Bronchial epithelial cell (primary cell): ENCODE measurements around the gene CDH1. TPM values are rescaled to one million over a fixed set of nuclear protein-coding genes. Genes with fewer than 3 reads are reported as not detected.

Source experiments
- DNase-seq: peaks from one replicate; pipeline ENCODE4 v3.0.0-alpha.2; 2010; ENCODE audit warnings: low read depth
- FAIRE-seq: peaks from 2 replicates; lab custom pipeline; 2011; peaks lifted over from hg19 to GRCh38; lab: Jason Lieb, UNC
- H3K27me3 ChIP-seq: 2 replicates; pipeline ENCODE4 v1.5.1; 2011; ENCODE audit warnings: low read length; ENCODE audit not compliant: control insufficient read depth, insufficient read depth
- H3K36me3 ChIP-seq: 2 replicates; pipeline ENCODE4 v1.5.1; 2011; ENCODE audit warnings: low read length; ENCODE audit not compliant: control insufficient read depth, insufficient read depth
- H3K4me3 ChIP-seq: 2 replicates; pipeline ENCODE4 v1.5.1; 2011; ENCODE audit warnings: mild to moderate bottlenecking, low read depth, low read length, control low read depth
- total RNA-seq: library from RNA; depleted of rRNA; stranded (reverse); fragments of >200 nt; gene quantifications from 2 replicates; pipeline ENCODE4 v1.2.1, GENCODE V29; 2014
- TF ChIP-seq, protein P1 (sequence below): IDR thresholded peaks from 2 replicates; pipeline ENCODE4 v1.5.1; 2011; ENCODE audit warnings: mild to moderate bottlenecking, moderate library complexity, low read length, control low read depth, inconsistent platforms; ENCODE audit not compliant: insufficient read depth, severe bottlenecking

Gene CDH1
- total RNA-seq, 1 donor from 2014 or later = 250 TPM

DNA sequence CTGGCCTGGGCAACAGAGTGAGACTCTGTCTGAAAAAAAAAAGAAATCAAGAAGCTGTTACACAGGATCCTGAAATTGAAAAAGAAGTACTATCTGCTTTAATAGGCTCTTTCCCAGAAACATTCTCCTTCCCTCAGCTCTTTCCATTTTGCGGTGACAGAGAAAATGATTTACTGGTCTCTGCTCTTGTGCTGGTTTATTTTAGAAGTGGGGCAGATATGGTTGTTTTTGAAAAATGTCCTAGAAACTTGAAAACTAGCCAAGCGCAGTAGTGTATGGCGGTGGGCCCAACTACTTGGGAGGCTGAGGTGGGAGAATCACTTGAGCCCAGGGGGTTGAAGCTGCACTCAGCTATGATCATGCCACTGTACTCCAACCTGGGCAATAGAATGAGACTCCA, 77.4 kb downstream of the CDH1 start:
- peaks cover 57% of the 10 kb centered on the region for H3K36me3 ChIP-seq
- DNase-seq (no peak), FAIRE-seq (no peak)
- TF ChIP-seq, protein P1, sequence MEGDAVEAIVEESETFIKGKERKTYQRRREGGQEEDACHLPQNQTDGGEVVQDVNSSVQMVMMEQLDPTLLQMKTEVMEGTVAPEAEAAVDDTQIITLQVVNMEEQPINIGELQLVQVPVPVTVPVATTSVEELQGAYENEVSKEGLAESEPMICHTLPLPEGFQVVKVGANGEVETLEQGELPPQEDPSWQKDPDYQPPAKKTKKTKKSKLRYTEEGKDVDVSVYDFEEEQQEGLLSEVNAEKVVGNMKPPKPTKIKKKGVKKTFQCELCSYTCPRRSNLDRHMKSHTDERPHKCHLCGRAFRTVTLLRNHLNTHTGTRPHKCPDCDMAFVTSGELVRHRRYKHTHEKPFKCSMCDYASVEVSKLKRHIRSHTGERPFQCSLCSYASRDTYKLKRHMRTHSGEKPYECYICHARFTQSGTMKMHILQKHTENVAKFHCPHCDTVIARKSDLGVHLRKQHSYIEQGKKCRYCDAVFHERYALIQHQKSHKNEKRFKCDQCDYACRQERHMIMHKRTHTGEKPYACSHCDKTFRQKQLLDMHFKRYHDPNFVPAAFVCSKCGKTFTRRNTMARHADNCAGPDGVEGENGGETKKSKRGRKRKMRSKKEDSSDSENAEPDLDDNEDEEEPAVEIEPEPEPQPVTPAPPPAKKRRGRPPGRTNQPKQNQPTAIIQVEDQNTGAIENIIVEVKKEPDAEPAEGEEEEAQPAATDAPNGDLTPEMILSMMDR = no peak
- no peaks in the 10 kb centered on the region for H3K27me3 ChIP-seq
- H3K4me3 ChIP-seq = no peak overlapping the region

DNA sequence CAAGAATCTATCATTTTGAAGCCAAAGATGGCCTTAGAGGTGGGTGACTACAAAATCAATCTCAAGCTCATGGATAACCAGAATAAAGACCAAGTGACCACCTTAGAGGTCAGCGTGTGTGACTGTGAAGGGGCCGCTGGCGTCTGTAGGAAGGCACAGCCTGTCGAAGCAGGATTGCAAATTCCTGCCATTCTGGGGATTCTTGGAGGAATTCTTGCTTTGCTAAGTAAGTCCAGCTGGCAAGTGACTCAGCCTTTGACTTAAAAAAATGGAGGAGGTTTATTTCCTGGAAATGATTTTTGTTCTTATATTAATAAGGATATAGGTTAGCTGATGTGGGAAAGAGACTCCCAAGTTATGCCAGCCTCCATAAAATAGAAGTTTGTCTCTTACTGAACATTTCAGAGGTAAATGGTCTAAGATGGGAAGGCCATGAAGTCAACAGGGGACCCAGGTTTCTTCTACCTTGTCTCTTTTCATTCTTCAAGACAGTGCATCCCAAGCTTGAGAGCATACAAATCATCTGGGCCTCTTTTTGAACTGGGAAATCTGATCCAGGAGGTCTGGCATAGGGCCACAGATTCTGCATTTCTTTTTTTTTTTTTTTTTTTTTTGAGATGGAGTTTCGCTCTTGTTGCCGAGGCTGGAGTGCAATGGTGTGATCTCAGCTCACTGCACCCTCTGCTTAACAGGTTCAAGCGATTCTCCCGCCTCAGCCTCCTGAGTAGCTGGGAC, 86.5 kb downstream of the CDH1 start:
- TF ChIP-seq, protein P1 = no peak
- Histone ChIP-seq H3K36me3 (peaks cover 50% of the 10 kb centered on the region), H3K4me3 (no peak overlapping the region), H3K27me3 (no peaks in the 10 kb centered on the region)
- DNase-seq (peak; percentile 35), FAIRE-seq (no peak)

DNA sequence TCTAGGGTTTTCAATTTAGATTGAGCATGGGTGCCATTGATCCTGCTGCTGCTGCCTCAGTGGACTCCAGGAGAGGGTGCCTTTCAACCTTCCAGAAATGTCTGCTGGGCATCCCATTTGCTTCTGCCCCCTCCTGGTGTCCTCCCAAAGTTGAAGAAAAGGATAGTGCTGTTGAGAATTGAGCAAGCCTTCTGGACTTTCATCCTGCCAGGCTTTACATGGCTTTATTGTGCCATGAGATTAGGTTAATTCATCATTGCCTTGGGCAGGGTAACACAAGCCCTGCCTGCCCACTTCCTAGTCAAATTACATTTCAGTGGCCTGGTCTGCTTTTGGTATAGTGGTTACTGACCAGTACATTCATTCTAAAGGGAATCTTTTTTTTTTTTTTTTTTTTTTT, 88.3 kb downstream of the CDH1 start:
- FAIRE-seq = no peak

DNA sequence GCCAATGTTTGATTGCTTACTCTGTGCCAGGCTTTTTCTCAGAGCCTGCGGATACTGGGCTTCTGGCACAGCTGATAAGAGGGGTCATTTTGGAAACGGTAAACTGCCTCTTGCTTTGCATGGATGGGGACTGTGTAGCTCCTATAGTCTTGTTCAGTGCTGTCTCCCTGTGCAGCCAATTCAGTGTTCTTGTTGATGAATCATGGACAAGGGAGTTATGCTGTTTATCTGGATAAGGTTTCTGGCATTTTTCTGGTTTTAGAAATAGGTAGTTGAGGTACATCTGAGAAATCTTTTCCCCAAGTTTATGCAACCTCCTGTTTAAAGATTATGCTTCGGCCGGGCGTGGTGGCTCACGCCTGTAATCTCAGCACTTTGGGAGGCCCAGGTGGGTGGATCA, 89.6 kb downstream of the CDH1 start:
- DNase-seq = no peak
- Histone ChIP-seq H3K27me3 (no peaks in the 10 kb centered on the region), H3K4me3 (no peak overlapping the region), H3K36me3 (peaks cover 50% of the 10 kb centered on the region)
- TF ChIP-seq, protein P1 = no peak
- FAIRE-seq = no peak

More for the DNA sequence above, 88.3 kb downstream of the CDH1 start:
- TF ChIP-seq, protein P1 = no peak
- no peak for DNase-seq
- peaks cover 47% of the 10 kb centered on the region for H3K36me3 ChIP-seq
- no peaks in the 10 kb centered on the region for H3K27me3 ChIP-seq
- H3K4me3 ChIP-seq = no peak overlapping the region

DNA sequence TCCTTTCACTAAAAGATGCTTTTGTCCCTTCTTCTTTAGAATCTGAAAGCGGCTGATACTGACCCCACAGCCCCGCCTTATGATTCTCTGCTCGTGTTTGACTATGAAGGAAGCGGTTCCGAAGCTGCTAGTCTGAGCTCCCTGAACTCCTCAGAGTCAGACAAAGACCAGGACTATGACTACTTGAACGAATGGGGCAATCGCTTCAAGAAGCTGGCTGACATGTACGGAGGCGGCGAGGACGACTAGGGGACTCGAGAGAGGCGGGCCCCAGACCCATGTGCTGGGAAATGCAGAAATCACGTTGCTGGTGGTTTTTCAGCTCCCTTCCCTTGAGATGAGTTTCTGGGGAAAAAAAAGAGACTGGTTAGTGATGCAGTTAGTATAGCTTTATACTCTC, 96.2 kb downstream of the CDH1 start:
- DNase-seq (no peak), FAIRE-seq (no peak)
- H3K27me3 ChIP-seq = no peaks in the 10 kb centered on the region
- H3K36me3 ChIP-seq = peaks cover 31% of the 10 kb centered on the region
- H3K4me3 ChIP-seq = no peak overlapping the region
- TF ChIP-seq, protein P1 = no peak

DNA sequence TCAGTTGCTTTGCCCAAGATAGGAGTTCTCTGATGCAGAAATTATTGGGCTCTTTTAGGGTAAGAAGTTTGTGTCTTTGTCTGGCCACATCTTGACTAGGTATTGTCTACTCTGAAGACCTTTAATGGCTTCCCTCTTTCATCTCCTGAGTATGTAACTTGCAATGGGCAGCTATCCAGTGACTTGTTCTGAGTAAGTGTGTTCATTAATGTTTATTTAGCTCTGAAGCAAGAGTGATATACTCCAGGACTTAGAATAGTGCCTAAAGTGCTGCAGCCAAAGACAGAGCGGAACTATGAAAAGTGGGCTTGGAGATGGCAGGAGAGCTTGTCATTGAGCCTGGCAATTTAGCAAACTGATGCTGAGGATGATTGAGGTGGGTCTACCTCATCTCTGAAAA, 97.5 kb downstream of the CDH1 start:
- Histone ChIP-seq H3K4me3 (no peak overlapping the region), H3K27me3 (no peaks in the 10 kb centered on the region), H3K36me3 (peaks cover 25% of the 10 kb centered on the region)
- FAIRE-seq (peak; percentile 50), DNase-seq (no peak)
- TF ChIP-seq, protein P1 = no peak
